Panc1 (cell line): ENCODE data around the gene SPOUT1.

Experiments used
- CTCF ChIP-seq: fragments of 450-650 bp; IDR thresholded peaks from 2 replicates; pipeline ENCODE4 v1.5.1; 2017; ENCODE audit warnings: mild to moderate bottlenecking
- REST ChIP-seq, 2 experiments: IDR thresholded peaks; 2 replicates each; pipeline ENCODE4 v1.6.1; 2011 to 2012; ENCODE audit warnings: low read depth in 2 of 2, control low read depth in 1 of 2, low read length in 1 of 2, mild to moderate bottlenecking in 1 of 2, moderate library complexity in 1 of 2; ENCODE audit not compliant: insufficient read depth in 1 of 2

DNA sequence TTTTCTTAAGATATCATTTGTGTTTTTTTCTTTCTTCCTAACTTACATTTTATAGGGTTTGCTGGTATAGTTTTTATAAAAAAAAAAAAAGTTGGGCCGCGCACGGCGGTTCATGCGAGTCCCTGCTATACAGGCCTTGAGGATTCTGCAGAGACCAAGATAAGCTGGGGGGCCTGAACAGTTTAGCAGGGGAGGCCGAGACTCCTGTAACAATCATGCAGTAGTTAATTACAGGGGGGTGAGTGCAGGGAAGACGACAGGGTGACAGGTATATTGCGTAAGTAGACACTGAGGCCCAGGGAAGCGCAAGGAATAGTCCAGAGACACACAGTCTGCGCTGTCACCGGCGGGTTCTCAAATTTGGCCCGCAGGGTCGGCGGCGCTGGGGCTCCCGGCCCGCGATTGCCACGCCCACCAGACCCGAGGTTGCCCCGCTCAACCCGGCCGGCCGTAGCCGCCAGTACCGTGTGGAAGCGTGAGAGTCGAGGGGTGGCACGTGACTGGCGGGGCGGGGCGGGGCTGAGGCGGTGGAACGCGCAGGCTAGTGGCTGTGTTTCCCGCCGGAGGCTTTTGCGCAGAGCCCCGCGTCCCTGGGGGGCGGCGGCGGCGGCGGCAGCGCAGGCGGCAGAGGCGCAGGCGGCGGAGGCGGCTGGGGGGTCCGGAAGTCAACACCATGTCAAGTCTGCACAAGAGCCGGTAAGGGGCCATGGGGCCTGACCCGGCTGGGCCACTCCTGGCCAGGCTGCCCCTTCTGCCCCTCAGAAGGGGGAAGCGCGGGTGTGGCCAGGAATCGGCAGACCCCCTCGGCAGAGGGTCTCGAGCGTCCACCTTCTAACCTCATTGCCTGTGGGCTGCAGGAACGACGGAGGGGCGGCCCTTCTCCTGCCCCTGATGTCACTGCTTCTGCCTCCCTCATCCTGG lies 42.7 kb downstream of the SPOUT1 start, which contains the start of gene TBC1D13:
- TF ChIP-seq CTCF (no peak), REST (IDR thresholded peaks at IDR 0.05; ENCODE audit: insufficient read depth in 1 of 2, low read depth in 2 of 2, low read length in 1 of 2) (no peak)
